OCI-LY1 (cell line): ENCODE data around the gene PLEKHM3.

Experiments
- H2AFZ ChIP-seq: fragments of 200-600 bp; sonication (generic), shearing (Covaris generic); 2 replicates; pipeline ENCODE4 v1.6.0; 2014; ENCODE audit warnings: antibody characterized with exemption, mild to moderate bottlenecking, low read length
- H3F3A ChIP-seq: fragments of 200-600 bp; sonication (generic), shearing (Covaris generic); 2 replicates; pipeline ENCODE4 v1.6.0; 2014; ENCODE audit warnings: mild to moderate bottlenecking, antibody characterized with exemption, low read length, moderate library complexity; ENCODE audit not compliant: insufficient read depth
- H3K27ac ChIP-seq: fragments of 200-600 bp; sonication (generic); 2 replicates; pipeline ENCODE4 v1.5.1; 2014; ENCODE audit warnings: low read length, mixed run types, mild to moderate bottlenecking, low read depth; ENCODE audit not compliant: poor library complexity, severe bottlenecking
- H3K27me3 ChIP-seq: fragments of 200-600 bp; sonication (generic); 2 replicates; pipeline ENCODE4 v1.6.0; 2014; ENCODE audit warnings: antibody characterized with exemption, mild to moderate bottlenecking, low read length, moderate library complexity; ENCODE audit not compliant: insufficient read depth
- H3K36me3 ChIP-seq: fragments of 200-600 bp; sonication (generic); 2 replicates; pipeline ENCODE4 v1.6.1; 2014; ENCODE audit warnings: mild to moderate bottlenecking, antibody characterized with exemption, low read length, moderate library complexity, mixed read lengths; ENCODE audit not compliant: insufficient read depth
- H3K4me1 ChIP-seq: fragments of 200-600 bp; sonication (generic); 2 replicates; pipeline ENCODE4 v1.5.1; 2014; ENCODE audit warnings: mild to moderate bottlenecking, low read length, moderate library complexity; ENCODE audit not compliant: insufficient read depth, severe bottlenecking
- H3K4me2 ChIP-seq: fragments of 200-600 bp; sonication (generic), shearing (Covaris generic); 2 replicates; pipeline ENCODE4 v1.6.1; 2014; ENCODE audit warnings: low read length
- H3K4me3 ChIP-seq: fragments of 200-600 bp; sonication (generic); 2 replicates; pipeline ENCODE4 v1.5.1; 2014; ENCODE audit warnings: low read length, low read depth, mild to moderate bottlenecking, mixed read lengths; ENCODE audit not compliant: poor library complexity, severe bottlenecking
- H3K79me2 ChIP-seq: fragments of 200-600 bp; shearing (Covaris generic); 2 replicates; pipeline ENCODE4 v1.6.1; 2016; ENCODE audit warnings: mixed run types, low read length, mixed read lengths; ENCODE audit not compliant: insufficient read depth
- H3K9ac ChIP-seq: fragments of 200-600 bp; sonication (generic), shearing (Covaris generic); 2 replicates; pipeline ENCODE4 v1.6.1; 2014; ENCODE audit warnings: mild to moderate bottlenecking, low read length, mixed read lengths
- H3K9me2 ChIP-seq: fragments of 200-600 bp; sonication (generic), shearing (Covaris generic); 2 replicates; pipeline ENCODE4 v1.6.1; 2014; ENCODE audit warnings: low read depth, mild to moderate bottlenecking, low read length, mixed read lengths
- H3K9me3 ChIP-seq: fragments of 200-600 bp; shearing (Covaris generic); 2 replicates; pipeline ENCODE4 v1.6.1; 2014; ENCODE audit warnings: low read length, mixed read lengths
- H4K20me1 ChIP-seq: fragments of 200-600 bp; sonication (generic), shearing (Covaris generic); 2 replicates; pipeline ENCODE4 v1.6.0; 2016; ENCODE audit warnings: mild to moderate bottlenecking, low read length; ENCODE audit not compliant: insufficient read depth
- EZH2 ChIP-seq: fragments of 200-600 bp; sonication (generic), shearing (Covaris generic); IDR thresholded peaks from 2 replicates; pipeline ENCODE4 v1.8.0; 2017; ENCODE audit warnings: borderline replicate concordance, mixed run types, mild to moderate bottlenecking, antibody characterized with exemption, low read length, moderate library complexity, mixed read lengths
- TF ChIP-seq, protein P1 (sequence below): fragments of 200-600 bp; sonication (generic), shearing (Covaris generic); IDR thresholded peaks from 2 replicates; pipeline ENCODE4 v1.5.1; 2017; ENCODE audit warnings: mild to moderate bottlenecking, antibody characterized with exemption, low read length, moderate library complexity, mixed read lengths

The PLEKHM3 gene

DNA sequence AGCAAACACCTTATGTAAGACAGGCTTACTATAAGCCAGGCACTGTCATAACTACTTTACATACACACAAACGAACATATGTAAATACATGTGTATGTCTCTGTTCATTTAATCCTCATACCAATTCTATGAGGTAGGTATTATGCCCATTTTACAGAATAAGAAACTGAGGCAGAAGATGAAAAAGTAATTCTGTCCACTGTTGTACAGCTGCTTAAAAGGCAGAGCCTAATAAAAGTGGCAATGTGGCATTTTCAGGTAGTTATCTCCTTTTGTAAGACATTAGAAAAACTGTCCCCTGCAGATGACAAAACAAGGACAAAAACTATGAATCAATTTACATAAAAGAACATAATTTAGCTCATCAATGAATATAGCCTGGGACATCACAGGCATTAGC lies 69.9 kb downstream of the PLEKHM3 start:
- no peak overlapping the region for H3K4me3 ChIP-seq
- H3K4me1 ChIP-seq = peaks cover 16% of the 10 kb centered on the region
- H3K79me2 ChIP-seq = no peaks in the 10 kb centered on the region
- H3F3A ChIP-seq = no peaks in the 10 kb centered on the region
- H3K4me2 ChIP-seq = no peak overlapping the region
- no peak overlapping the region for H2AFZ ChIP-seq
- no peaks in the 10 kb centered on the region for H3K27me3 ChIP-seq
- no peak overlapping the region for H3K27ac ChIP-seq
- H3K36me3 ChIP-seq = no peaks in the 10 kb centered on the region
- H3K9me2 ChIP-seq = no peaks in the 10 kb centered on the region
- H3K9me3 ChIP-seq = no peaks in the 10 kb centered on the region
- no peak overlapping the region for H3K9ac ChIP-seq
- H4K20me1 ChIP-seq = no peaks in the 10 kb centered on the region
- TF ChIP-seq, protein P1, sequence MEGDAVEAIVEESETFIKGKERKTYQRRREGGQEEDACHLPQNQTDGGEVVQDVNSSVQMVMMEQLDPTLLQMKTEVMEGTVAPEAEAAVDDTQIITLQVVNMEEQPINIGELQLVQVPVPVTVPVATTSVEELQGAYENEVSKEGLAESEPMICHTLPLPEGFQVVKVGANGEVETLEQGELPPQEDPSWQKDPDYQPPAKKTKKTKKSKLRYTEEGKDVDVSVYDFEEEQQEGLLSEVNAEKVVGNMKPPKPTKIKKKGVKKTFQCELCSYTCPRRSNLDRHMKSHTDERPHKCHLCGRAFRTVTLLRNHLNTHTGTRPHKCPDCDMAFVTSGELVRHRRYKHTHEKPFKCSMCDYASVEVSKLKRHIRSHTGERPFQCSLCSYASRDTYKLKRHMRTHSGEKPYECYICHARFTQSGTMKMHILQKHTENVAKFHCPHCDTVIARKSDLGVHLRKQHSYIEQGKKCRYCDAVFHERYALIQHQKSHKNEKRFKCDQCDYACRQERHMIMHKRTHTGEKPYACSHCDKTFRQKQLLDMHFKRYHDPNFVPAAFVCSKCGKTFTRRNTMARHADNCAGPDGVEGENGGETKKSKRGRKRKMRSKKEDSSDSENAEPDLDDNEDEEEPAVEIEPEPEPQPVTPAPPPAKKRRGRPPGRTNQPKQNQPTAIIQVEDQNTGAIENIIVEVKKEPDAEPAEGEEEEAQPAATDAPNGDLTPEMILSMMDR = no peak
- TF ChIP-seq EZH2 = no peak

DNA sequence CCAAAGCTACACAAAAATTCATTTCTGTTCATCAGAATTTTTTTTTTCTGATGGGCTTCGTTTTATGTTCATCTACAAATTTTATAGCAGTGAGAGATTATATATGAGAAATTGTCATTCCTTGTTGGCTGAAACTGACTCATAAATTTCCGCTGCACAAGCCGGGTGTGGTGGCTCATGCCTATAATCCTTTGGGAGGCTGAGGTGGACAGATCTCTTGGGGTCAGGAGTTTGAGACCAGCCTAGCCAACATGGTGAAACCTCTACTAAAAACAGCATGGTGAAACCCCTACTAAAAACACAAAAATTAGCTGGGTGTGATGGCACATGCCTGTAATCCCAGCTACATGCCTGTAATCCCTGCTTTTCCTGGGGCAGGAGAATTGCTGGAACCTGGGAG lies 72.0 kb downstream of the PLEKHM3 start:
- Histone ChIP-seq H3K36me3 (no peaks in the 10 kb centered on the region), H2AFZ (no peak overlapping the region), H3K27ac (no peak overlapping the region), H3K4me3 (no peak overlapping the region), H3F3A (no peaks in the 10 kb centered on the region), H3K4me2 (no peak overlapping the region), H4K20me1 (no peaks in the 10 kb centered on the region), H3K9me3 (no peaks in the 10 kb centered on the region), H3K9ac (no peak overlapping the region), H3K4me1 (peaks cover 16% of the 10 kb centered on the region), H3K27me3 (no peaks in the 10 kb centered on the region), H3K9me2 (no peaks in the 10 kb centered on the region), H3K79me2 (no peaks in the 10 kb centered on the region)
- no peak for TF ChIP-seq EZH2
- TF ChIP-seq, protein P1 = no peak

DNA sequence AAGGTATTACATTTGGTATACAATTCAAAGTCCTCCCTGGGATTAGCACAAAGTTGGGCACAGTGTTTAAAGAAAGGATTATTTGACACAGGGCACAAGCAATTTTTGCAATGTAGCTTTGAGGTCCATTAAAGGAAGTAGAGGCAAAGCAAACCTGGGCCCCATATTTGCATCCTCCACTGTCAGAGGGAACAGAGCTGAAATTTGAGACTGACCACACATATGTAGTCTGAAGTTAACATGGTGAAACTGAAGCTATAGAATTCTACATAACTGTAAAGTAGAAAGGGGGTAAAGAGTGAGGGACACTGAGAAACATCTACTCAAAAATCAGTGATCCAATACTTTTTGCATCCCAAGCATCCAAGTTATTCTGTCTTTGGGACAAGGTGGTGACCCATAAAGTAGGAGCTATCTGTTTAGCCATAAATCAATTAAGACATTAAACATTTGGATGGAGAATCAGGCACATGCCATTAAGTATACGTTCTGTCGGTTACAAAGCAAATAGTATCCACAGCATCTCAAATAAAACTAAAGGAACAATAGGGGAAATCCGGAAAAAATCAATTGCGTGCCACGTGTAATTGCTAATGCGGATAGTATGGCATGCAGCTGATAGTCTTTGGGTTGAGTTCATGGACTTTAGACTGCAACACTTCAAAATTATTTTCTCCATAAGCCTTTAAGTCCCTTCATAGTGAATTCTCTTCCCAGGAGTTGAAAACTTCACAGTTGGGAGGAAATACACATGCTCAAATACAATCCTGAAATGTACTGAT lies 72.6 kb downstream of the PLEKHM3 start:
- Histone ChIP-seq H4K20me1 (no peaks in the 10 kb centered on the region), H2AFZ (no peak overlapping the region), H3K4me1 (peaks cover 16% of the 10 kb centered on the region), H3K27ac (no peak overlapping the region), H3K9ac (no peak overlapping the region), H3K4me2 (no peak overlapping the region; the same call in 1 of the 2 replicates), H3K36me3 (no peaks in the 10 kb centered on the region), H3K9me3 (no peaks in the 10 kb centered on the region), H3F3A (no peaks in the 10 kb centered on the region), H3K9me2 (no peaks in the 10 kb centered on the region), H3K4me3 (no peak overlapping the region), H3K27me3 (no peaks in the 10 kb centered on the region), H3K79me2 (no peaks in the 10 kb centered on the region)
- TF ChIP-seq, protein P1 = no peak
- no peak for TF ChIP-seq EZH2
